Ovary (tissue), 9 donors: ENCODE results near the gene DBH. TPM values are rescaled to one million over a fixed set of nuclear protein-coding genes. Genes with fewer than 3 reads are reported as not detected.
A peak's percentile ranks its signal among the peaks of the same experiment; 100 is the strongest.

Experiments used
- DNase-seq, 5 donors: peaks; one replicate each; pipeline ENCODE4 v3.0.0-alpha.2; 2019 to 2020
- H3K27ac ChIP-seq, 2 donors: fragments of 200-600 bp; one replicate each; pipeline versions ENCODE4 v1.5.1 to v1.8.0; 2019 to 2022
- H3K27me3 ChIP-seq: fragments of 200-600 bp; one replicate; pipeline ENCODE4 v1.8.0; 2022
- H3K36me3 ChIP-seq: fragments of 200-600 bp; sonication (generic); one replicate; pipeline ENCODE4 v1.5.1; 2019
- H3K4me1 ChIP-seq: one replicate; pipeline ENCODE4 v1.8.1; 2013; ENCODE audit warnings: mild to moderate bottlenecking, moderate library complexity; ENCODE audit not compliant: insufficient read depth
- H3K4me3 ChIP-seq: fragments of 200-600 bp; sonication (generic); one replicate; pipeline ENCODE4 v1.5.1; 2017
- H3K9me3 ChIP-seq, 2 donors: fragments of 200-600 bp in 1 of 2; sonication (generic) in 1 of 2; one replicate each; pipeline versions ENCODE4 v1.5.1 to v1.8.1; 2013 to 2019; ENCODE audit warnings: mild to moderate bottlenecking in 1 of 2, moderate library complexity in 1 of 2
- CTCF ChIP-seq, 3 donors: fragments of 450-650 bp in 2 of 3; fragments of 200-600 bp in 1 of 3; IDR thresholded peaks; one replicate each; pipeline versions ENCODE4 v1.5.1 to v1.8.0; 2016 to 2022; ENCODE audit warnings: antibody characterized with exemption in 3 of 3, mild to moderate bottlenecking in 1 of 3
- EP300 ChIP-seq: sonication (generic); formaldehyde crosslinking; IDR thresholded peaks from one replicate; pipeline ENCODE4 v1.6.1; 2017; ENCODE audit warnings: antibody characterized with exemption
- POLR2A ChIP-seq: fragments of 450-650 bp; IDR thresholded peaks from one replicate; pipeline ENCODE4 v1.6.1; 2017; ENCODE audit warnings: antibody characterized with exemption, mild to moderate bottlenecking, moderate library complexity
- whole genome bisulfite sequencing, 3 donors: extraction: QIAGEN DNeasy Blood & Tissue Kit in 1 of 3; methylation state at CpG; one replicate each; pipeline versions ENCODE4 v1.1.5 to v1.1.7; 2013 to 2017; 5-methylcytosine and 5-hydroxymethylcytosine counted together
- intact Hi-C, 4 donors: fragments of 100-400 bp; cut with DNase I; formaldehyde crosslinking; loops; one replicate each; pipeline versions ENCODE4 v1.11.0 to v1.15.1; 2022 to 2023
- polyA plus RNA-seq, 2 donors: library from polyadenylated mRNA; stranded (reverse); fragments of 200-250 nt in 1 of 2; fragments of 350-450 nt in 1 of 2; fragmentation: Illumina TruSeq in 1 of 2; extraction: RNeasy Lipid Tissue Mini Kit (QIAGEN cat#74804) in 1 of 2; gene quantifications; one replicate each; pipeline ENCODE4 v1.2.3, GENCODE V29; 2013 to 2014
- total RNA-seq, 7 donors: library from RNA; depleted of rRNA in 2 of 7; stranded (reverse); fragments of >200 nt in 2 of 7; fragmentation: NEBNext Ultra II Directional in 3 of 7; extraction: Animal tissue kit (Norgen Biotek cat#: 25700) in 3 of 7; gene quantifications; one replicate each; pipeline versions ENCODE4 v1.1.0 to v1.2.4, GENCODE V29; 2016 to 2023
- donor health status: DM: no; HTN: no; CAD: no; lungs with moderate emphysema.
- donor health status: DM: no; HTN: no; CAD: no.
- donor health status: Bipolar disorder and iron deficiency.
- donor health status: DM: yes; HTN: yes; CAD: no.
- donor health status: DM: no; HTN: no; CAD: no.
- donor health status: DM: yes; HTN: yes; CAD: no.

The DBH gene
- total and polyA plus RNA-seq, 9 donors, result 0.28 TPM; not detected in 8

DNA sequence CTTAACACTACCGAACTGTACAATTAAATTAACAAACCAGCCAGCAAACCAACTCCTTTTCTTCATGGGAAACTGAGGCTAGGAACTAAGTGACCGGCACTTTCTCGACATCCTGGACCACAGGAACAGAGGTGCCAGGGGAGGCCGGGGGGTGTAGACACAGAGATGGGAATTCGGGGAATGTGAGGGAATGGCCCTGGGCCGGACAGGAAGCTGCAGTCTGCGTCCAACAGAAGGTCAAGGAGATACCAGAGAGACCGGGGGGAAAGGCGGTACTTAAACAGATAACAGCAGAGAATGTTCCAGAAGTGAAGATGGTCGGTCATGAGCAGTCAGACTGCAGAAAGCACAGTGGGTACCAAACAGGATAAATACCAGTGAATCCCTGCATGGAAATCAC lies 40.3 kb downstream of the DBH start:
- intact Hi-C loops, result no loop called here
- Histone ChIP-seq H3K27ac (no peak overlapping the region), H3K27me3 (no peaks in the 10 kb centered on the region), H3K36me3 (no peaks in the 10 kb centered on the region), H3K4me1 (peaks cover 9% of the 10 kb centered on the region), H3K9me3 (no peaks in the 10 kb centered on the region), H3K4me3 (no peak overlapping the region)
- TF ChIP-seq POLR2A (no peak), EP300 (no peak), CTCF (IDR thresholded peaks at IDR 0.05) (no peak)
- 15 to 32% (median 23%) methylated on average over 10 of the region's 10 CpGs for WGBS, 3 donors
- no peak for DNase-seq

- intact Hi-C loops, result no loop called here
- Histone ChIP-seq H3K4me3 (no peak overlapping the region), H3K27ac (no peak overlapping the region), H3K4me1 (peaks cover 9% of the 10 kb centered on the region), H3K27me3 (no peaks in the 10 kb centered on the region), H3K9me3 (no peaks in the 10 kb centered on the region), H3K36me3 (no peaks in the 10 kb centered on the region)
- 89 to 96% (median 94%) methylated on average over 17 of the region's 17 CpGs for WGBS, 3 donors
- no peak for TF ChIP-seq POLR2A
- TF ChIP-seq CTCF (IDR thresholded peaks at IDR 0.05), result no peak
- TF ChIP-seq EP300, result no peak
- DNase-seq, result no peak
These were observed 41.2 kb downstream of the DBH start for GRCh38 chr9:133677126-133678010.

DNA sequence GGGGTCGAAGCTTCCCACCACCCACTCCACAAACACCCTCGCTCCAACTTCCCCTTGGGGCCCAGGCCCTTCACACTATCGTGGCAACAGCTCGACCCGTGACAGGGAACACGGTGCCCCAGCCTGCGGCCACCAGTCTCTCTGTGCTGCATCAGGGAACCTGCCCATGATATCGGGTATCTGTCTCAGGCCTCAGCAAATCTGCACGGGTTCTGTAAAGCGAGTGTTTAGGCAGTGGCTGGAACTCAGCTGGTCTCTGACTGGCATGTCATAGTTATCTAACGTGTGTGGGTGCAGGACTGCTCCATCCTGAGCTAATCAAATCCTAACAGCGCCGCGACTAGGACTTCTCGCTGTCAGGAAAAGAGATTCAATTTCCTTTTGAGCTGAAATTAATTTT lies 42.9 kb downstream of the DBH start:
- Histone ChIP-seq H3K27me3 (no peaks in the 10 kb centered on the region), H3K9me3 (no peaks in the 10 kb centered on the region), H3K27ac (peak overlapping the region in 1 of 2 donors; percentile 25), H3K4me1 (peaks cover 9% of the 10 kb centered on the region), H3K4me3 (no peak overlapping the region), H3K36me3 (no peaks in the 10 kb centered on the region)
- DNase-seq, result no peak
- WGBS, 3 donors, result 58 to 71% (median 60%) methylated on average over 15 of the region's 15 CpGs
- TF ChIP-seq CTCF (IDR thresholded peaks at IDR 0.05) (no peak), POLR2A (no peak), EP300 (no peak)
- intact Hi-C loops, result no loop called here

DNA sequence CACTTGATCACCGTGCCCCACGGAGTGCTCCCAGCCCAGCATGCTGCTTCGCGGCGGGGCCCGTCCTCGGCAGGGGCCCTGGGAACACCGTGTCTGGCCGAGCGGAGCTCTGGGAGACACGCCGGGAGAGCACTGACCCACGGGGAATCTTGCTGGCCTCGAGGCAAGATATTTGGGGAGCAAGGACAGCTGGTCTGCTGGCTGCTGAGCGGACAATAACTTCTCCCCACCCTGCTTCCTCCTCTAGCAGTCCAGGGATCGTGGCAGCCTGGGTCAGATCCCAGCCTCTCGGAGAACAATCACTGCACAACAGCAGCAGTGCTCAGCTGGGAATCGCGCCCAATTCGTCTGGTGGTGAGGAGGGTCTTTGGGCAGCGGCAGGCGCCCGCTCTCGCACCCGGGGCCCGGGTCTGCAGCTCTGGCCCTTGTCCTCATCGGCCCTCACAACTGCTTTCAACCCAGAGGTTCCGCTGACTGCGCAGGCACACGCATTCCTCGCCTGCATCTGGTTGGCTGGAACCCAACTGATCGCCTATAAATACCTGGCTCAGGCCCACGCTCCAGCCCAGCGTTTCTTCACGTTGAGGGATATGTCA lies 43.4 kb downstream of the DBH start:
- Histone ChIP-seq H3K27me3 (no peaks in the 10 kb centered on the region), H3K4me1 (peaks cover 9% of the 10 kb centered on the region), H3K36me3 (no peaks in the 10 kb centered on the region), H3K27ac (peak overlapping the region in 1 of 2 donors; percentile 25), H3K9me3 (no peaks in the 10 kb centered on the region), H3K4me3 (no peak overlapping the region)
- peak; percentile 44 to 70 (median 50) for DNase-seq
- TF ChIP-seq CTCF (IDR thresholded peaks at IDR 0.05), result no peak
- no peak for TF ChIP-seq EP300
- no peak for TF ChIP-seq POLR2A
- intact Hi-C loops, result no loop called here
- WGBS, 3 donors, result 15 to 27% (median 17%) methylated on average over 35 of the region's 35 CpGs
